GM12878 (cell line): ENCODE measurements around the gene HCN4. TPM values are rescaled to one million over a fixed set of nuclear protein-coding genes. Genes with fewer than 3 reads are reported as not detected.

Source experiments
- ATAC-seq: fragments of 200-7000 bp; cut with Tn5 transposase; 3 replicates; pipeline ENCODE4 v1.9.1; 2020; ENCODE audit warnings: mild to moderate bottlenecking, moderate library complexity
- BruUV-seq: library from RNA; stranded (reverse); fragments of 400-500 nt; replicated peaks from 2 replicates; lab custom pipeline; 2021; lab: Mats Ljungman, UMichigan
- CTCF ChIA-PET: fragments of 300-600 bp; sonication (Branson Sonifier 250); formaldehyde crosslinking; extraction: SDS; loops from one replicate; lab custom pipeline; 2021; ENCODE audit warnings: inconsistent platforms; lab: Yijun Ruan, JAX
- POLR2A ChIA-PET: fragments of 350-600 bp; formaldehyde crosslinking; extraction: SDS; loops from one replicate; lab custom pipeline; 2021; ENCODE audit warnings: inconsistent platforms; lab: Charles Lee
- RAD21 ChIA-PET: fragments of 300-600 bp; sonication (Branson Sonifier 250); formaldehyde crosslinking; loops from one replicate; lab custom pipeline; 2023; ENCODE audit warnings: antibody characterized with exemption; ENCODE audit not compliant: unreplicated experiment; lab: Charles Lee
- SMC1A ChIA-PET: fragments of 300-600 bp; sonication (Branson Sonifier 250); formaldehyde crosslinking; loops from one replicate; lab custom pipeline; 2023; ENCODE audit not compliant: unreplicated experiment, uncharacterized antibody; lab: Charles Lee
- DNase-seq: peaks from one replicate; pipeline ENCODE4 v3.0.0-alpha.2; 2011; ENCODE audit warnings: low read depth, low spot score
- FAIRE-seq: peaks from 3 replicates; lab custom pipeline; 2011; peaks lifted over from hg19 to GRCh38; lab: Jason Lieb, UNC
- H2AFZ ChIP-seq: 2 replicates; pipeline ENCODE4 v1.6.0; 2011; ENCODE audit warnings: low read depth, low read length, control low read depth; ENCODE audit not compliant: control insufficient read depth
- H3K27ac ChIP-seq: 2 replicates; pipeline ENCODE4 v1.5.1; 2011; ENCODE audit warnings: control low read depth; ENCODE audit not compliant: control insufficient read depth, insufficient read depth
- H3K27me3 ChIP-seq, 2 experiments: replicated peaks in 1 of 2; 2 replicates each; pipeline versions ENCODE4 v1.6.0 to v1.6.1; 2011; ENCODE audit warnings: low read length in 1 of 2; ENCODE audit not compliant: control insufficient read depth in 2 of 2, insufficient read depth in 2 of 2
- H3K36me3 ChIP-seq, 2 experiments: 2 replicates each; pipeline ENCODE4 v1.5.1; 2011; ENCODE audit warnings: low read length in 1 of 2; ENCODE audit not compliant: control insufficient read depth in 2 of 2, insufficient read depth in 2 of 2
- H3K4me1 ChIP-seq: 2 replicates; pipeline ENCODE4 v1.6.1; 2011; ENCODE audit warnings: mild to moderate bottlenecking, low read length, moderate library complexity, mixed read lengths; ENCODE audit not compliant: control insufficient read depth, insufficient read depth
- H3K4me2 ChIP-seq: 2 replicates; pipeline ENCODE4 v1.6.0; 2011; ENCODE audit warnings: control low read depth; ENCODE audit not compliant: control insufficient read depth, insufficient read depth
- H3K4me3 ChIP-seq: fragments of 200-600 bp; sonication (generic); 2 replicates; pipeline ENCODE4 v1.5.1; 2016
- H3K79me2 ChIP-seq: 2 replicates; pipeline ENCODE4 v1.6.0; 2011; ENCODE audit warnings: low read length; ENCODE audit not compliant: control insufficient read depth, insufficient read depth
- H3K9ac ChIP-seq: 2 replicates; pipeline ENCODE4 v1.8.0; 2011; ENCODE audit warnings: low read length, control low read depth, mixed read lengths; ENCODE audit not compliant: control insufficient read depth, insufficient read depth
- H3K9me3 ChIP-seq: replicated peaks from 3 replicates; pipeline ENCODE4 v1.5.1; 2011; ENCODE audit warnings: mild to moderate bottlenecking, low read length; ENCODE audit not compliant: control insufficient read depth, insufficient read depth
- H4K20me1 ChIP-seq: 2 replicates; pipeline ENCODE4 v1.6.0; 2011; ENCODE audit not compliant: control insufficient read depth, insufficient read depth
- ASH2L ChIP-seq: fragments of 300-600, 200-600 bp; sonication (generic); IDR thresholded peaks from 2 replicates; pipeline ENCODE4 v1.6.1; 2017; ENCODE audit warnings: low read depth, mild to moderate bottlenecking, borderline replicate concordance
- CEBPB ChIP-seq, 2 experiments: fragments of 150-350 bp in 1 of 2; IDR thresholded peaks; 2 replicates each; pipeline ENCODE4 v1.6.1; 2012 to 2014; ENCODE audit warnings: low read depth in 2 of 2, low read length in 2 of 2, borderline replicate concordance in 1 of 2, inconsistent platforms in 1 of 2
- FOS ChIP-seq: IDR thresholded peaks from 3 replicates; pipeline ENCODE4 v1.6.1; 2011; ENCODE audit warnings: borderline replicate concordance; ENCODE audit not compliant: insufficient read length; ENCODE audit errors: extremely low read depth
- MEF2B ChIP-seq: fragments of 450-650 bp; IDR thresholded peaks from 2 replicates; pipeline ENCODE4 v1.6.1; 2018; ENCODE audit warnings: mild to moderate bottlenecking, moderate library complexity; ENCODE audit not compliant: partially characterized antibody, poor library complexity, severe bottlenecking
- NFIC ChIP-seq: IDR thresholded peaks from 2 replicates; pipeline ENCODE4 v1.6.1; 2012; ENCODE audit warnings: low read depth, mild to moderate bottlenecking, inconsistent platforms, low read length, moderate library complexity
- PRDM15 ChIP-seq: fragments of 450-650 bp; formaldehyde crosslinking; IDR thresholded peaks from 2 replicates; pipeline ENCODE4 v1.4.0; 2020; ENCODE audit warnings: mild to moderate bottlenecking, moderate library complexity
- RELA ChIP-seq: fragments of 450-650 bp; IDR thresholded peaks from 2 replicates; pipeline ENCODE4 v1.8.0; 2014; ENCODE audit warnings: borderline replicate concordance; ENCODE audit not compliant: partially characterized antibody
- SREBF2 ChIP-seq: IDR thresholded peaks from 2 replicates; pipeline ENCODE4 v1.6.1; 2012; ENCODE audit warnings: mild to moderate bottlenecking, low read length
- TAF1 ChIP-seq: IDR thresholded peaks from 2 replicates; pipeline ENCODE4 v1.6.1; 2011; ENCODE audit warnings: mild to moderate bottlenecking, low read depth, low read length, borderline replicate concordance
- ZZZ3 ChIP-seq: IDR thresholded peaks from 2 replicates; pipeline ENCODE4 v1.6.1; 2011; ENCODE audit warnings: low read depth; ENCODE audit not compliant: control insufficient read depth, insufficient read length
- WGBS: methylation state at CpG from one replicate; pipeline ENCODE4 v1.1.6; 2016; ENCODE audit warnings: low lambda C conversion rate; ENCODE audit not compliant: insufficient replicate concordance, insufficient coverage; ENCODE audit errors: missing lambda C conversion rate; 5-methylcytosine and 5-hydroxymethylcytosine counted together
- in situ Hi-C: fragments of 300-500 bp; cut with MboI; formaldehyde crosslinking; loops from 9 replicates; pipeline ENCODE4 v1.14.3; 2018; ENCODE audit warnings: mixed read lengths
- intact Hi-C: fragments of 100-400 bp; cut with micrococcal nuclease; formaldehyde crosslinking; loops from one replicate; pipeline ENCODE4 v1.14.2; 2022; ENCODE audit not compliant: unreplicated experiment
- polyA plus RNA-seq, 11 experiments: library from polyadenylated mRNA; depleted of rRNA in 4 of 11; unstranded in 6 of 11; stranded (reverse) in 5 of 11; fragments of >200 nt; fragmentation: Nextera tagmentation in 4 of 11; fragmentation: Illumina TruSeq in 1 of 11; extraction: Ambion mirVana in 4 of 11; extraction: Trizol in 1 of 11; gene quantifications; 1 replicate in 1 of 11; 2 replicates in 10 of 11; pipeline versions ENCODE4 v1.2.1 to v1.2.3, GENCODE V29; 2011 to 2016; ENCODE audit warnings: inconsistent platforms in 2 of 11, missing spikeins in 2 of 11, low read depth in 1 of 11
- total RNA-seq, 4 experiments: library from RNA; depleted of rRNA in 3 of 4; stranded (reverse); fragments of >200 nt in 3 of 4; fragmentation: Illumina TruSeq in 1 of 4; extraction: Trizol in 1 of 4; gene quantifications; 2 replicates each; pipeline versions ENCODE4 v1.2.1 to v1.2.3, GENCODE V29; 2013 to 2021

HCN4 gene
- total and polyA plus RNA-seq, 10 of the 15 experiments (the other 5 are each of a cell fraction or from before 2014, with no cell fraction given) = 0.03 to 0.10 TPM; not detected in 8

- Histone ChIP-seq H3K36me3 (no peaks in the 10 kb centered on the region), H3K27me3 (peaks cover 0 to 10% of the 10 kb centered on the region in 2 experiments; a peak in 3 of 4 replicates), H3K9me3 (no peaks in the 10 kb centered on the region), H3K9ac (no peak overlapping the region), H3K4me2 (no peak overlapping the region), H3K4me1 (no peaks in the 10 kb centered on the region), H3K27ac (no peak overlapping the region), H3K4me3 (no peak overlapping the region), H2AFZ (no peak overlapping the region), H3K79me2 (no peaks in the 10 kb centered on the region), H4K20me1 (no peaks in the 10 kb centered on the region)
- ChIA-PET SMC1A (no interaction called here), RAD21 (no interaction called here), CTCF (no interaction called here), POLR2A (no interaction called here)
- no peak for FAIRE-seq
- no peak for ATAC-seq
- intact Hi-C loops (no loop called here), in situ Hi-C loops (no loop called here)
- WGBS = 0% methylated on average over 3 of the region's 3 CpGs
- no TSS peak for BruUV-seq
- no peak for TF ChIP-seq TAF1
- TF ChIP-seq PRDM15 (CRISPR knock-in tag) = no peak
- no peak for TF ChIP-seq SREBF2
- no peak for DNase-seq
Measured at GRCh38 chr15:73364070-73364469, 4.7 kb downstream of the HCN4 start.

- ChIA-PET CTCF (no interaction called here), RAD21 (no interaction called here), POLR2A (no interaction called here), SMC1A (no interaction called here)
- H4K20me1 ChIP-seq = no peaks in the 10 kb centered on the region
- no peak overlapping the region for H3K9ac ChIP-seq
- in situ Hi-C loops = no loop called here
- no peak for FAIRE-seq
- no peak overlapping the region for H3K27ac ChIP-seq
- H3K79me2 ChIP-seq = no peaks in the 10 kb centered on the region
- BruUV-seq = no TSS peak
- H3K27me3 ChIP-seq = peaks cover 0 to 10% of the 10 kb centered on the region in 2 experiments; a peak in 3 of 4 replicates
- H3K4me2 ChIP-seq = no peak overlapping the region
- no peaks in the 10 kb centered on the region for H3K9me3 ChIP-seq
- DNase-seq = no peak
- no peaks in the 10 kb centered on the region for H3K4me1 ChIP-seq
- H3K36me3 ChIP-seq = no peaks in the 10 kb centered on the region
- no peak overlapping the region for H2AFZ ChIP-seq
- peak; percentile 78 for ATAC-seq
- H3K4me3 ChIP-seq = no peak overlapping the region
- 3% methylated on average over 5 of the region's 5 CpGs for WGBS
- intact Hi-C loops = no loop called here
- TF ChIP-seq RELA (no peak), FOS (no peak), NFIC (no peak), MEF2B (no peak), ZZZ3 (no peak), ASH2L (no peak), CEBPB (IDR thresholded peaks at IDR 0.05; ENCODE audit: borderline replicate concordance in 1 of 2, low read depth in 2 of 2, low read length in 2 of 2) (no peak)
Measured at GRCh38 chr15:73362900-73363299, 5.9 kb downstream of the HCN4 start.
